HepG2 (cell line): ENCODE data around the gene ALG3. TPM values are rescaled to one million over a fixed set of nuclear protein-coding genes. Genes with fewer than 3 reads are reported as not detected.
A peak's percentile ranks its signal among the peaks of the same experiment; 100 is the strongest.

Source experiments
- ARNTL ChIP-seq: sonication (generic); formaldehyde crosslinking; IDR thresholded peaks from 2 replicates; pipeline ENCODE4 v1.4.0; 2020; ENCODE audit warnings: mild to moderate bottlenecking, missing genetic modification reagents
- KLF11 ChIP-seq: IDR thresholded peaks from 2 replicates; pipeline ENCODE4 v1.6.1; 2016; ENCODE audit warnings: missing compliant biosample characterization
- PRDM10 ChIP-seq: sonication (generic); formaldehyde crosslinking; IDR thresholded peaks from 2 replicates; pipeline ENCODE4 v1.4.0; 2020; ENCODE audit warnings: low read depth, missing genetic modification reagents
- PRPF4 ChIP-seq: fragments of 200-400 bp; formaldehyde crosslinking; IDR thresholded peaks from 2 replicates; pipeline ENCODE4 v1.6.1; 2016; ENCODE audit warnings: low read length, low read depth; ENCODE audit not compliant: poor library complexity, severe bottlenecking
- PTBP1 ChIP-seq: fragments of 200-400 bp; formaldehyde crosslinking; IDR thresholded peaks from 2 replicates; pipeline ENCODE4 v1.6.1; 2018; ENCODE audit warnings: low read length, low read depth; ENCODE audit not compliant: poor library complexity, severe bottlenecking
- RXRB ChIP-seq: IDR thresholded peaks from 2 replicates; pipeline ENCODE4 v1.6.1; 2016; ENCODE audit warnings: borderline replicate concordance, missing genetic modification reagents, missing compliant biosample characterization
- SRF ChIP-seq: IDR thresholded peaks from 2 replicates; pipeline ENCODE4 v1.6.1; 2011; ENCODE audit warnings: mild to moderate bottlenecking, low read depth, low read length, moderate library complexity
- TAF1 ChIP-seq: sonication (generic); formaldehyde crosslinking; IDR thresholded peaks from 2 replicates; pipeline ENCODE4 v1.4.0; 2020; ENCODE audit warnings: missing genetic modification reagents
- YY1 ChIP-seq: IDR thresholded peaks from 2 replicates; pipeline ENCODE4 v1.6.1; 2011; ENCODE audit warnings: low read length, low read depth, moderate library complexity, mild to moderate bottlenecking; ENCODE audit not compliant: insufficient read depth, insufficient replicate concordance
- ZBTB7B ChIP-seq: sonication (generic); formaldehyde crosslinking; IDR thresholded peaks from 2 replicates; pipeline ENCODE4 v1.4.0; 2020; ENCODE audit warnings: missing genetic modification reagents
- ZNF224 ChIP-seq: sonication (generic); formaldehyde crosslinking; IDR thresholded peaks from 2 replicates; pipeline ENCODE4 v1.5.0; 2020; ENCODE audit warnings: mild to moderate bottlenecking, missing genetic modification reagents
- ZNF232 ChIP-seq: sonication (generic); formaldehyde crosslinking; IDR thresholded peaks from 2 replicates; pipeline ENCODE4 v1.4.0; 2020; ENCODE audit warnings: missing genetic modification reagents, borderline replicate concordance
- ZNF276 ChIP-seq: sonication (generic); formaldehyde crosslinking; IDR thresholded peaks from 2 replicates; pipeline ENCODE4 v1.4.0; 2020; ENCODE audit warnings: mild to moderate bottlenecking, low read depth, missing genetic modification reagents
- ZNF768 ChIP-seq: sonication (generic); formaldehyde crosslinking; IDR thresholded peaks from 2 replicates; pipeline ENCODE4 v1.4.0; 2020; ENCODE audit warnings: missing genetic modification reagents
- ZNF879 ChIP-seq: sonication (generic); formaldehyde crosslinking; IDR thresholded peaks from 2 replicates; pipeline ENCODE4 v1.8.1; 2023; ENCODE audit warnings: missing genetic modification reagents
- ZSCAN31 ChIP-seq: sonication (generic); formaldehyde crosslinking; IDR thresholded peaks from 2 replicates; pipeline ENCODE4 v1.5.0; 2020; ENCODE audit warnings: low read depth, mild to moderate bottlenecking, missing genetic modification reagents
- polyA plus RNA-seq, 8 experiments: library from polyadenylated mRNA; depleted of rRNA in 3 of 8; stranded (reverse) in 7 of 8; unstranded in 1 of 8; fragments of >200 nt; fragmentation: Illumina TruSeq in 4 of 8; extraction: Trizol in 4 of 8; gene quantifications; 2 replicates each; pipeline versions ENCODE4 v1.2.1 to v1.2.3, GENCODE V29; 2011 to 2016; ENCODE audit warnings: low read depth in 4 of 8, missing spikeins in 1 of 8, mixed read lengths in 1 of 8; ENCODE audit not compliant: insufficient read depth in 1 of 8
- total RNA-seq, 5 experiments: library from RNA; depleted of rRNA; stranded (reverse); fragments of >200 nt; fragmentation: Illumina TruSeq; extraction: Trizol; gene quantifications; 2 replicates each; pipeline ENCODE4 v1.2.3, GENCODE V29; 2016; ENCODE audit warnings: low read depth in 1 of 5
- TF ChIP-seq, protein P1 (sequence below): IDR thresholded peaks from 2 replicates; pipeline ENCODE4 v1.6.1; 2012; ENCODE audit warnings: low read depth, low read length, improper control_type of control experiment

ALG3 gene
- total and polyA plus RNA-seq, 2 of the 13 experiments (the other 11 are each of a cell fraction or from before 2014, with no cell fraction given): 46.6 to 57.1 TPM

DNA sequence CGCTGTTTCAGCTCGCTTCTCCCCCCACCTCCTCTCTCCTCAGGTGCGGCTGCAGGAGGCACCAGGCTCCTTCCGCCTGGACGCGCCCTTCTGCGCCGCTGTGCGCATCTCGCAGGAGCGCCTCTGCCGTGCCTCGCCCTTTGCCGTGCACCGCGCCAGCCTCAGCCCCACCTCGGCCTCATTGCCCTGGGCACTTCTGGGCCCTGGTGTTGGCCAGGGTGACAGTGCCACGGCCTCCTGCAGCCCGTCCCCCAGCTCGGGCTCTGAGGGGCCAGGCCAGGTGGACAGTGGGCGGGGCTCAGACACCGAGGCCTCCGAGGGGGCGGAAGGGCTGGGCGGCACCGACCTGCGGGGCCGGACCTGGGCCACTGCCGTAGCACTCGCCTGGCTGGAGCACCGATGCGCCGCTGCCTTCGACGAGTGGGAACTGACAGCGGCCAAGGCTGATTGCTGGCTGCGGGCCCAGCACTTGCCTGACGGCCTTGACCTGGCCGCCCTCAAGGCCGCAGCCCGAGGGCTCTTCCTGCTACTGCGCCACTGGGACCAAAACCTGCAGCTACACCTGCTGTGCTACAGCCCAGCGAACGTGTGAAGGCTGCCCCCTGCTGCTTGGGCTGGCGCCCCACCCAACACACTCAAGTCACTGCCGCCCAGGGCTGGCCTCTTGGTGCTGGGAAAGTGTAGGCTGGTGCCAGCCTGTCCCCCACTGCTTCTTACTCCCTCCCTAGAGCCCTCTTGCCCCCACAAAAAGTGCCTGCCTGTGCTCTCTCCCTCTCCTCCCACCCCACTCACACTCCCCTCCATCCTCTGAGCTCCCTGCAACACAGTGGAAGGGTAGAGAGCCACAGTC is 7.1 kb downstream of the ALG3 start (continued):
- peak; percentile 97 for TF ChIP-seq ZSCAN31 (CRISPR knock-in tag)
- peak; percentile 61; the same call in 1 of the 2 replicates for TF ChIP-seq PRDM10 (CRISPR knock-in tag)
- TF ChIP-seq YY1: peak; percentile 69
- TF ChIP-seq ARNTL (CRISPR knock-in tag): peak; percentile 80
- TF ChIP-seq PTBP1: no peak
- 0 out of 2 replicates have a peak, but pooled peaks have one; percentile 82 for TF ChIP-seq ZNF276 (CRISPR knock-in tag)
- peak; percentile 45; the same call in 1 of the 2 replicates for TF ChIP-seq TAF1 (CRISPR knock-in tag)
- peak; percentile 78; the same call in 1 of the 2 replicates for TF ChIP-seq ZNF768
- no peak for TF ChIP-seq SRF
- TF ChIP-seq, protein P1, sequence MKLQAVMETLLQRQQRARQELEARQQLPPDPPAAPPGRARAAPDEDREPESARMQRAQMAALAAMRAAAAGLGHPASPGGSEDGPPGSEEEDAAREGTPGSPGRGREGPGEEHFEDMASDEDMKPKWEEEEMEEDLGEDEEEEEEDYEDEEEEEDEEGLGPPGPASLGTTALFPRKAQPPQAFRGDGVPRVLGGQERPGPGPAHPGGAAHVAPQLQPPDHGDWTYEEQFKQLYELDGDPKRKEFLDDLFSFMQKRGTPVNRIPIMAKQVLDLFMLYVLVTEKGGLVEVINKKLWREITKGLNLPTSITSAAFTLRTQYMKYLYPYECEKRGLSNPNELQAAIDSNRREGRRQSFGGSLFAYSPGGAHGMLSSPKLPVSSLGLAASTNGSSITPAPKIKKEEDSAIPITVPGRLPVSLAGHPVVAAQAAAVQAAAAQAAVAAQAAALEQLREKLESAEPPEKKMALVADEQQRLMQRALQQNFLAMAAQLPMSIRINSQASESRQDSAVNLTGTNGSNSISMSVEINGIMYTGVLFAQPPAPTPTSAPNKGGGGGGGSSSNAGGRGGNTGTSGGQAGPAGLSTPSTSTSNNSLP: no peak
- TF ChIP-seq ZNF232 (CRISPR knock-in tag): peak; percentile 77; the same call in 1 of the 2 replicates
- peak; percentile 37; the same call in 1 of the 2 replicates for TF ChIP-seq KLF11
- no peak for TF ChIP-seq PRPF4
- TF ChIP-seq RXRB (CRISPR knock-in tag): peak; percentile 96
- TF ChIP-seq ZNF879 (CRISPR knock-in tag): no peak
- peak; percentile 88 for TF ChIP-seq ZBTB7B (CRISPR knock-in tag)
- TF ChIP-seq ZNF224 (CRISPR knock-in tag): no peak; the same call in 1 of the 2 replicates
